Measurements from ENCODE around the gene FOXD2.

The FOXD2 gene

GRCh38 chr1:47487850-47488450 lies 50.1 kb downstream of the FOXD2 start:
- no peak overlapping the region for H3K27ac ChIP-seq
- H3K36me3 ChIP-seq (replicated peaks), result no peaks in the 10 kb centered on the region
- in situ Hi-C loops (cut with HindIII; ENCODE audit: low pct_ligation_motif_present, low sequenced_read_pairs), result no loop called here
- no peaks in the 10 kb centered on the region for H3K27me3 ChIP-seq (replicated peaks)
- H3K4me3 ChIP-seq (ENCODE audit: low read depth, low read length), result no peak overlapping the region
- TF ChIP-seq CTCF (IDR thresholded peaks at IDR 0.05; ENCODE audit: low read depth, low read length, missing control alignments), result no peak
- no peak for DNase-seq

Data from brain microvascular endothelial cell (primary cell).